Fibroblast of gingiva (primary cell): ENCODE data around the gene FARP1.
A peak's percentile ranks its signal among the peaks of the same experiment; 100 is the strongest.

Source experiments
- DNase-seq: peaks from one replicate; pipeline ENCODE4 v3.0.0-alpha.2; 2011; ENCODE audit warnings: low read depth

Gene FARP1

DNA sequence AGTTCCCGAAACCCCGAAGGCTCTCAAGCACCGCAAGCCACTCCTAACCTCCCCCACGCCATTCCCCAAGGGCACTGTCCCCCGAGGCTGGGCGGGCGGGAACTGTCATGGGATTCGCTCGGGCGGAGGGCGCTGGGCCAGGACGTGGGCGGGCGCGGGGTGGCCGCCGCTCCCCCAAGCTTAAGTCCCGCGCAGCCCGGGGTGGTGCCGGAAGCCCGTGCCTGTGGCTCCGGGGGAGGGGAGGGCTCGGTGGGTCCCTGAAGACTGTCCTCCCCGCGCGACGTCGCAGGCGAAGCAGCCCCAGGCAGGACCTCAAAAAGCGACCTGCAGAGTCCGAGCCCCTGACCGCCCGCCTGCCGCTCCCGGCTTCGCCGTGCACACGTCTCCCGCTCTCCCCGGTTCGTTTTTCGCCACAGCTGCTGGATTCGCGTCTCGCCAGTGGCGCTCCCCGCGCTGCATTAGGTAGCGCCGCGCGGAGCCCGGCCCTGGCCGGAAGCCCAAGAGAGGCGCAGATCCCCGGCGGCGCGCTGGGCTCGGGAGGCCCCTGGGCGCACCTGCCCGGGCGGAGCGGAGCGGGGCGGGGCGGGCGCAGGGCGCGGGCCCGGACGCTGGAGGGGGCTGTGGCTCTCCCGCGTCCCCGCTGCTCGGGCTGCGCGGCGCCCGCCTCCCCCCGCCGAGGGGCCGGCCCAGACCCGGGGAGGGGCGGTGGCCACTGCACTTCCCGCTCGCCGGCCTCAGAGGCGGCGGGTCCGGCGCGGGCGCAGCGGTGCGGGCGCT lies at the start of gene FARP1:
TSS of gene FARP1 (plus strand) at position 715 of the 777 bp plus-strand sequence. CDS start 70,149 bp downstream, outside the sequence.
- DNase-seq = peak; percentile 56

- DNase-seq = no peak
Observed at GRCh38 chr13:98094678-98095266, 48.1 kb upstream of the FARP1 start.

GRCh38 chr13:98096059-98096458 lies 46.8 kb upstream of the FARP1 start:
- DNase-seq = no peak

- DNase-seq = no peak
Observed at GRCh38 chr13:98097749-98098148, 45.1 kb upstream of the FARP1 start.

DNA sequence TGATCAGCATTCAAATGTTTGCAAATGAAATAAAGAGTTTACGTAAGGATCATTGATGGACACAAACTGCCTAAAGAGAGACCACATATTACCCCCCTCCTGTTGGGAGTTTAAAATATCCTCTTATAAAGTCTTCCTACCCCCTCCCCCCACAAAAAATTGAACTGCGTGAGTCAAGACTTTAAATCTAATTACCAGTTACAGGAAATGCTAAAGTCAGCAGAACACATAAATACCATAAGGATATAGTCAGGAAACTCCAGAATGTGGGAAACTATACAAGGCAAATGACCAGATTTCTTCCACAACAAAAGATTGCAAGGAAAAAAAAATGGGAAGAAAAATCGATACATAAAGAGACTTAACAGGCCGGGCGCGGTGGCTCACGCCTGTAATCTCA lies 44.4 kb upstream of the FARP1 start:
- DNase-seq = no peak

GRCh38 chr13:98099627-98100026 lies 43.3 kb upstream of the FARP1 start:
- no peak for DNase-seq

GRCh38 chr13:98100481-98100880 lies 42.4 kb upstream of the FARP1 start:
- no peak for DNase-seq

- DNase-seq = no peak
Observed at GRCh38 chr13:98103531-98103930, 39.4 kb upstream of the FARP1 start.

DNA sequence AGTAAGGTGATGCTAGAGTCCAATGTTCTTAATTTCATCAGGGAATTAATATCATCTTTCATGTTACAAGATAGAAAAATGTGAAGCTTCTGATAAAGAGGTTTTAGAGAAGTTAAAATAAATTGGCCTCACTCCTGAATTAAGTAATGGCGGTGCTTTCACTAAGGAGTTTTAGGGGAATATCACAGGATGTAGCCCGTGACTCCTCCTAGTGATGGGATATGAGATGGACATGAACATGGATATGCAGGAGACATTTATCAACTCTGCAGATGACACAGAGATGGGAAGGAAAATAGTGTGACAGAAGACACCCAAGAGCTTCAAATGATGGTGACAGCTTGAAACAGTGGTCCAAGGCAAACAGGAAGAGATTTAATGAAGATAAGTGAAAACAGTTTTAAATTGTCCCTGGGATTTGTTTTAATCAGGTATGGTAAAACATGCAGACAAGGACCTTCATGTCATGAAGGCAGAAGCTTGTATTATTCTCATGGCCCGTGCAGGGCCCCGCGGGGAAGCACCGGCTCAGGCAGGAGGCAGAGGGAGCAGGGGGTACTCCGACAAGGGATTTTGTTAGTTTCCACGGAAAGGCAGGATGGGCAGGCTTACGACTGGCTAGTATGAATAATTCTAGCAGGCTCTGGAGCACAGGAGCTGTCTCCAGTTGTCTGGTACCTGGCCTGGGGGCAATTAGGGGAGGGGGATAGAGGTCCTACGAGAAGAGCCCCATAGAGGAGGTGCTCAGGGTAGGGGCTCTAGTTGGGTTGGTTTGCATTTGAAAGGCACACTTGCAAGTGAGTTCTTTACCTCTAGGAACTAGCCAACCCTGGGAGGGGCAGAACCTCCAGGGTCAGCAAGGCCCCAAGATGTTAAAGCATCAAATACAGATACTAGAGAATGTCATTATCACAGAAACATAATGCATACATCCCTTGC lies 38.7 kb upstream of the FARP1 start:
- no peak for DNase-seq

DNA sequence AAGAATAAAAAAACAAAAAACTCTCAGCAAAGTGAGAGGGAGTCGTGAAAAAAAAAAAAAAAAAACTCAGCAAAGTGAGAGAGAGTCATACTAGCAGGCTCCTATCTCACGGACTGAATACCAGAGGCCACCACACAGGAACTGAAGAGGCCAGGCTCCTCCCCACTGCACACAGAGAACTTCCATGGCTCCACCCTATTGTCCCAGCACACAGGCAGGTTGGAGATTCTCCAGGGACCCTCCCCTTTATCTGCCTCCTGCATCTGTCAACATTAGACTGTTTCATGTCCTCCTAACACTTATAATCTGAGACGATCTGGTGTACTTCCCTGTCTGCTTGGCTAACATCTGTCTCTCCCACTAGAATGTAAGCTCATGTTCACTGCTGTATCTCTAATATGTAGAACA lies 37.0 kb upstream of the FARP1 start:
- DNase-seq = no peak

DNA sequence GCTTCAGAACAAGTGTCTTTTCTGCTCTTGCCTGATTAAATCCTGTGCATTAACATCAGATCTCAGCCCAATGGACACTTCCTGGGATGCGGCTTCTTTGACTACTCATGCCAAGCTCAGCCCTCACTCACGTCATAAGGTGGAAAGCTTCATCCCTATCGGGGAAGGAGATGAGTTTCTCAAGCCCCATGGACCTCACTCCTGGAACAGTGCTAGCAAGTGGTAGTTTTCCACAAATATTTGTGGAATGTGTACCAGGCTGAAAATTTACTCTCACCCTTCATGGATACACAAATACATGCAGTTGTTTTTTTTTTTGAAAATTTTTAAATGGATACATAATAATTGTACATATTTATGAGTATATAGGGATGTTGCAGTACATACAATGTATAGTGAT lies 34.6 kb upstream of the FARP1 start:
- DNase-seq = no peak

GRCh38 chr13:98109226-98109853 lies 33.6 kb upstream of the FARP1 start:
- no peak for DNase-seq

DNA sequence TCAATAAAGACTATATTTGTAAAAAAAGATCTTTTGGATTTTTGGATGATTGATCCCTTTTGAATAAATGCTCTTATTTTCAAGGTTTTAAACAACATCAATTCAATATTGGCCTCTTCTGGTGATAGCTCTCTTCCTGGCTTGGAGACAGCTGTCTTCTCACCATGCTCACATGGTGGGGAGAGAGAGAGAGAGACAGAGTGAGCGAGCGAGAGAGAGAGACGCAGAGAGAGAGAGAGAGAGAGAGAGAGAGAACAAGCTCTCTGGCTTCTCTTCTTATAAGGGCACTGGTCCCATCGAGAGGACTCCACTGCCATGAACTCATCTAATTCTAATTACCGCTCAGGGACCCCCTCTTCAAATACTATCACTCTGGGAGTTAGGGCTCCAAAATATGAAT lies 32.1 kb upstream of the FARP1 start:
- no peak for DNase-seq

GRCh38 chr13:98111168-98112098 lies 31.5 kb upstream of the FARP1 start:
- no peak for DNase-seq

- no peak for DNase-seq
Observed at GRCh38 chr13:98112456-98112855, 30.4 kb upstream of the FARP1 start.

- DNase-seq = no peak
Observed at GRCh38 chr13:98118865-98119264, 24.0 kb upstream of the FARP1 start.

GRCh38 chr13:98123176-98123575 lies 19.7 kb upstream of the FARP1 start:
- no peak for DNase-seq

DNA sequence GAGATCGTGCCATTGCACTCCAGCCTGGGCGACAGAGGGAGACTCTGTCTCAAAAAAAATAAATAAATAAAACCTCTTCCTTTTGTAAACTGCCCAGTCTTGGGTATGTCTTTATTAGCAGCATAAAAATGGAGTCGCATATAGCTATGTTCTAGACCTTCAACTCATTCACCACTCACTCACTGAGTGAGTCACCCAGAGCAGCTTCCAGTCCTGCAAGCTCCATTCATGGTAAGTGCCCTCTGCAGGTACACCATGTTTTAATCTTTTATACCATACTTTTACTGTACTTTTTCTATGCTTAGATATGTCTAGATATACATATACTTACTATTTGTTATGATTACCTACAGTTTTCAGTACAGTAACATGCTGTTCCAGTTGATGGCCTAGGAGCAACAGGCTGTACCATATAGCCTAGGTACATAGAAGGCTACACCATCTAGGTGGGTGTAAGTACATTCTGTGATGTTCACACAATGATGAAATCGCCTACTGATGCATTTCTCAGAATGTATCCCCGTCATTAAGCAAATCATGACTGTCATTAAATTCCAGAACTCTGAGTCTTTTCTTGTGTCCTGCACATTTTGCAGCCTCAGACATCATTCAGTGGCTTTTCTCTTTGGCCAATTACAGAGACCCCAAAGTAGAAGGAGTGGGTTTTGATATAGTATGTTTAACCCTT lies 13.7 kb upstream of the FARP1 start:
- DNase-seq = peak; percentile 30

DNA sequence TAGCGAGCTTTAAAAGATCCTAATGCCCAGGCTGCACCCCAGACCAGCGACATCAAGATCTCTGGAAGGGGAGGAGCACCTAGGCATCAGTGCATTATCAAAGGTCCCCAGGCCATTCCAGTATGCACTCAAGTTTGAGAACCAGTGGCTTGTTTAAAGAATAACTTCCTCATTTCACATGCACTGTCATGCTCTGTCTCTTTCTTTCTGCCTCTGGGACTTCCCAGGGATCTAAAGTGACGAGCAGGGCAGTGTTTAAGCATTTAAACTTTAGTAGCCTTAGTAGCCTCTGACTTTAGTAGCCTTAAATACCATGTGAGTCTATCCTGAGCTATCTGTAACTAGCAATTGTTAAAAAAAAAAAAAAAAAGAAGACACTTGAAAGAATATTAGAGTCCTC lies 8.9 kb upstream of the FARP1 start:
- no peak for DNase-seq

- no peak for DNase-seq
Observed at GRCh38 chr13:98134901-98135300, 8.0 kb upstream of the FARP1 start.

- DNase-seq = no peak
Observed at GRCh38 chr13:98141091-98141490, 1.8 kb upstream of the FARP1 start.
